ENCODE results near the gene COBL. TPM values are rescaled to one million over a fixed set of nuclear protein-coding genes. Genes with fewer than 3 reads are reported as not detected.

Gene COBL
- total RNA-seq, 4 donors from 2014 or later: 5.9 to 21.3 (median 7.8) TPM

- Histone ChIP-seq H3K4me1 (peaks cover 0 to 23% (median 4%) of the 10 kb centered on the region in 3 donors), H3K27me3 (no peaks in the 10 kb centered on the region), H3K27ac (no peak overlapping the region), H3K36me3 (no peaks in the 10 kb centered on the region), H3K4me3 (no peak overlapping the region), H3K9me3 (no peaks in the 10 kb centered on the region)
- TF ChIP-seq CTCF (IDR thresholded peaks at IDR 0.05) (no peak), POLR2A (IDR thresholded peaks at IDR 0.05) (no peak)
- no peak for DNase-seq
- intact Hi-C loops (cut with DNase I): loop anchor here (10.0 kb wide), 2 partner anchors 281 to 371 kb away; partner anchors contain the start of gene GRB10
- WGBS, 2 donors: 88 to 93% methylated on average over 6 of the region's 6 CpGs
Observed at GRCh38 chr7:51065766-51066165, 250.8 kb downstream of the COBL start.

GRCh38 chr7:51064688-51065087 lies 251.9 kb downstream of the COBL start:
- Histone ChIP-seq H3K9me3 (no peaks in the 10 kb centered on the region), H3K4me1 (peaks cover 0 to 21% (median 4%) of the 10 kb centered on the region in 3 donors), H3K27ac (no peak overlapping the region), H3K27me3 (no peaks in the 10 kb centered on the region), H3K36me3 (no peaks in the 10 kb centered on the region), H3K4me3 (no peak overlapping the region)
- intact Hi-C loops (cut with DNase I): loop anchor here (10.0 kb wide), 2 partner anchors 280 to 370 kb away; partner anchors contain the start of gene GRB10
- 94 to 97% methylated on average over 3 of the region's 3 CpGs for WGBS, 2 donors
- no peak for DNase-seq
- no peak for TF ChIP-seq CTCF (IDR thresholded peaks at IDR 0.05)
- no peak for TF ChIP-seq POLR2A (IDR thresholded peaks at IDR 0.05)

- Histone ChIP-seq H3K27me3 (no peaks in the 10 kb centered on the region), H3K27ac (no peak overlapping the region), H3K4me1 (peaks cover 0 to 4% (median 0%) of the 10 kb centered on the region in 3 donors), H3K4me3 (no peak overlapping the region), H3K9me3 (no peaks in the 10 kb centered on the region), H3K36me3 (no peaks in the 10 kb centered on the region)
- DNase-seq: no peak
- intact Hi-C loops (cut with DNase I): loop anchor here (10.0 kb wide), 2 partner anchors 278 to 368 kb away; partner anchors contain the start of gene GRB10
- 61 to 77% methylated on average over 3 to 5 of the region's 13 CpGs for WGBS, 2 donors
- TF ChIP-seq CTCF (IDR thresholded peaks at IDR 0.05) (no peak), POLR2A (IDR thresholded peaks at IDR 0.05) (no peak)
Observed at GRCh38 chr7:51062222-51062987, 254.2 kb downstream of the COBL start.

- Histone ChIP-seq H3K4me1 (peaks cover 0 to 4% (median 0%) of the 10 kb centered on the region in 3 donors), H3K27me3 (no peaks in the 10 kb centered on the region), H3K36me3 (no peaks in the 10 kb centered on the region), H3K4me3 (no peak overlapping the region), H3K9me3 (no peaks in the 10 kb centered on the region), H3K27ac (no peak overlapping the region)
- no peak for TF ChIP-seq CTCF (IDR thresholded peaks at IDR 0.05)
- no peak for TF ChIP-seq POLR2A (IDR thresholded peaks at IDR 0.05)
- intact Hi-C loops (cut with DNase I): loop anchor here (10.0 kb wide), 2 partner anchors 276 to 366 kb away; partner anchors contain the start of gene GRB10
- DNase-seq: no peak
- WGBS, 2 donors: 55 to 78% methylated on average over 4 to 5 of the region's 5 CpGs
Observed at GRCh38 chr7:51060536-51060935, 256.1 kb downstream of the COBL start.

- Histone ChIP-seq H3K36me3 (no peaks in the 10 kb centered on the region), H3K27me3 (no peaks in the 10 kb centered on the region), H3K27ac (no peak overlapping the region), H3K4me3 (no peak overlapping the region), H3K9me3 (no peaks in the 10 kb centered on the region), H3K4me1 (peaks cover 0 to 4% (median 0%) of the 10 kb centered on the region in 3 donors)
- 77 to 83% methylated on average over 6 to 9 of the region's 9 CpGs for WGBS, 2 donors
- intact Hi-C loops (cut with DNase I): loop anchor here (10.0 kb wide), 2 partner anchors 275 to 365 kb away; partner anchors contain the start of gene GRB10
- TF ChIP-seq CTCF (IDR thresholded peaks at IDR 0.05) (no peak), POLR2A (IDR thresholded peaks at IDR 0.05) (no peak)
- DNase-seq: no peak
Observed at GRCh38 chr7:51059504-51060142, 257.0 kb downstream of the COBL start.
